Measurements from ENCODE around the gene EIF2A.
"Not testable (repeated sequence)": the region's sequence is repeated elsewhere in the genome, so short reads cannot be mapped to it uniquely, and the experiment has no call there.

EIF2A gene

GRCh38 chr3:150546226-150547044 lies at the start of gene EIF2A, which contains the start of gene SERP1:
TSS of gene EIF2A (plus strand) at chr3:150546787. CDS start at chr3:150546803, 16 bp downstream.
TSS of gene SERP1 (minus strand) at chr3:150546496. CDS start at chr3:150546135, 361 bp downstream.
- FAIRE-seq: peak; percentile 94
- peak; percentile 96 for DNase-seq (ENCODE audit: low spot score)

- DNase-seq (ENCODE audit: low spot score): peak; percentile 76
- peak; percentile 81 for FAIRE-seq
Observed at GRCh38 chr3:150497956-150498355, 48.6 kb upstream of the EIF2A start.

GRCh38 chr3:150500960-150501359 lies 45.6 kb upstream of the EIF2A start:
- FAIRE-seq; DNase-seq (ENCODE audit: low spot score): not testable (repeated sequence)

- no peak for DNase-seq (ENCODE audit: low spot score)
- FAIRE-seq: no peak
Observed at GRCh38 chr3:150503402-150504099, 43.0 kb upstream of the EIF2A start.

- FAIRE-seq: no peak
Observed at GRCh38 chr3:150504483-150504882, 42.1 kb upstream of the EIF2A start.

GRCh38 chr3:150508401-150508800 lies 38.2 kb upstream of the EIF2A start:
- no peak for FAIRE-seq

More at GRCh38 chr3:150504483-150504882, 42.1 kb upstream of the EIF2A start:
- DNase-seq (ENCODE audit: low spot score): no peak

GRCh38 chr3:150509780-150510179 lies 36.8 kb upstream of the EIF2A start:
- DNase-seq (ENCODE audit: low spot score): no peak
- FAIRE-seq: no peak

More at GRCh38 chr3:150508401-150508800, 38.2 kb upstream of the EIF2A start:
- no peak for DNase-seq (ENCODE audit: low spot score)

- FAIRE-seq (no peak), DNase-seq (ENCODE audit: low spot score) (no peak)
Observed at GRCh38 chr3:150511122-150511821, 35.3 kb upstream of the EIF2A start.

GRCh38 chr3:150515210-150515609 lies 31.4 kb upstream of the EIF2A start:
- no peak for DNase-seq (ENCODE audit: low spot score)
- no peak for FAIRE-seq

GRCh38 chr3:150519026-150519425 lies 27.6 kb upstream of the EIF2A start:
- DNase-seq (ENCODE audit: low spot score) (no peak), FAIRE-seq (no peak)

GRCh38 chr3:150520408-150520807 lies 26.2 kb upstream of the EIF2A start:
- DNase-seq (ENCODE audit: low spot score) (no peak), FAIRE-seq (no peak)

GRCh38 chr3:150521463-150521862 lies 25.1 kb upstream of the EIF2A start:
- DNase-seq (ENCODE audit: low spot score) (no peak), FAIRE-seq (no peak)

- no peak for FAIRE-seq
- no peak for DNase-seq (ENCODE audit: low spot score)
Observed at GRCh38 chr3:150523538-150523937, 23.0 kb upstream of the EIF2A start.

GRCh38 chr3:150527464-150528255 lies 18.9 kb upstream of the EIF2A start:
- DNase-seq (ENCODE audit: low spot score) (no peak), FAIRE-seq (no peak)

- DNase-seq (ENCODE audit: low spot score): peak; percentile 23
- FAIRE-seq: peak; percentile 89
Observed at GRCh38 chr3:150528354-150528797, 18.2 kb upstream of the EIF2A start.

- no peak for FAIRE-seq
- no peak for DNase-seq (ENCODE audit: low spot score)
Observed at GRCh38 chr3:150531775-150532174, 14.8 kb upstream of the EIF2A start.

GRCh38 chr3:150535204-150535603 lies 11.4 kb upstream of the EIF2A start:
- DNase-seq (ENCODE audit: low spot score): no peak
- no peak for FAIRE-seq

GRCh38 chr3:150538324-150539208 lies 8.0 kb upstream of the EIF2A start:
- no peak for FAIRE-seq
- DNase-seq (ENCODE audit: low spot score): no peak

- FAIRE-seq: no peak
- no peak for DNase-seq (ENCODE audit: low spot score)
Observed at GRCh38 chr3:150540297-150540696, 6.3 kb upstream of the EIF2A start.

- FAIRE-seq (no peak), DNase-seq (ENCODE audit: low spot score) (no peak)
Observed at GRCh38 chr3:150540991-150541390, 5.6 kb upstream of the EIF2A start.

Measured in RCC 7860 (cell line).